ENCODE results near the gene NDUFB2.
A peak's percentile ranks its signal among the peaks of the same experiment; 100 is the strongest.
"Not testable (repeated sequence)": the region's sequence is repeated elsewhere in the genome, so short reads cannot be mapped to it uniquely, and the experiment has no call there.

The NDUFB2 gene

DNA sequence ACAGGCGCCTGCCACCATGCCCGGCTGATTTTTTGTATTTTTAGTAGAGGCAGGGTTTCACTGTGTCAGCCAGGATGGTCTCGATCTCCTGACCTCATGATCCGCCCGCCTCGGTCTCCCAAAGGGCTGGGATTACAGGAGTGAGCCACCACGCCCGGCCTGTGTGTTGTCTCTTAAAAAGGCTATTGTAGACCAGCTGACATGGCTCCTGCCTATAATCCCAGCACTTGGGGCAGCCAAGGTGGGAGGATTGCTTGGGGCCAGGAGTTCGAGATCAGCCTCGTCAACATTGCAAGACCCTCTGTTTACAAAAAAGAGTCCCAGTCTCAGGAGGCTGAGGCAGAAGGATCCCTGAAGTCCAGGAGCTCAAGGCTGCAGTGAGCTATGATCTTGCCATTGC is 2.7 kb upstream of the NDUFB2 start:
- not testable (repeated sequence) for DNase-seq

GRCh38 chr7:140694592-140694991 is 1.9 kb upstream of the NDUFB2 start:
- DNase-seq, result no peak

- no peak for DNase-seq
Measured at GRCh38 chr7:140695381-140695780, 1.1 kb upstream of the NDUFB2 start.

DNA sequence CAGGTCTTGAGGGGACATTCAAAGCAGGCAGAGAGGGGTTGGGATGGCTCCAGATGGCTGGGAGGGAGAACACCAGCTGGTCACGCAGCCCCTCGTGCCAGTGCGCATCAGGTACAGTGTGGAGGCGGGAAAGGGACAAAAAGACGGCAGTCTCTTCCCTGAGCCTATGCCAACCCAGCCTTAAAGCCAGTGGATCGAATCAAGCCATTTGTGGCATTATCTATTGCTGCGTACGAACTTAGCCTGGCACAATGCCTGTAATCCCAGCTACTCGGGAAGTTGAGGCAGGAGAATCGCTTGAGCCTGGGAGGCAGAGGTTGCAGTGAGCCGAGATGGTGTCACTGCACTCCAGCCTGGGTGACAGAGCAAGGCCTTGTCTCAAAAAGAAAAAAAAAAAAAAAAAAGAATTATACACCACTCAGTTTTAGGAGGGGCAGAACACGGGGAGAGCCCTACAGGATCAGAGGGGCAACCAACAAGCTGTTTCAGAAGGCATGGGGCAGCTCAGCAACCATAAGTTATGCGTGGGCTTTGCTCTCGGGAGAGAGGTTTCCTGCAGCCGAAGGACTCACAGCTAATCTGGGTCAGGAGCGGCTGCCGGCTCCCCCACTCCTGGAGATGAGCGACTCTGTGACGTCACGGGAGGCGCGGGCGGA is 356 bp upstream of the NDUFB2 start:
- peak; percentile 88 for DNase-seq

GRCh38 chr7:140697447-140698143 is 1.1 kb downstream of the NDUFB2 start:
- no peak for DNase-seq

DNA sequence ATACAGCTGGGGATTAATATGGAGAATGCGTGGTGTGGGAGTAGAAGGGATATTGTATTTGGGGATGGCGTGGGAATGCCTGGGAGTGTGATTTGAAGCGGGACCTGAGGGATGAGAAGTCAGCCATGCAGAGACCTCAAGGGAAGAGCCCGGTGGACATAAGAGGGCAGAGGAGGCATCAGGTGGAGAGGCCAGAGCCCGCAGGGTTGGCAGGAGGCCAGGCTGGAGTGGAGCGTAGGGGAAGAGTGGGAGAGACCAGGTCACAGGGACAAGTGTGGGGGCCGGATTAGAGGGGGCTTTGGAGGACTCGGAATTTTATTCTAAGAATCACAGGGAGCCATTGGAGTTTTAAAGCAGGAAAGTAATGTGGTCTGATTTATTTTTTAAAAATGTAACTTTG is 2.0 kb downstream of the NDUFB2 start:
- DNase-seq, result no peak

- DNase-seq, result no peak
Measured at GRCh38 chr7:140702774-140703173, 6.3 kb downstream of the NDUFB2 start.

DNA sequence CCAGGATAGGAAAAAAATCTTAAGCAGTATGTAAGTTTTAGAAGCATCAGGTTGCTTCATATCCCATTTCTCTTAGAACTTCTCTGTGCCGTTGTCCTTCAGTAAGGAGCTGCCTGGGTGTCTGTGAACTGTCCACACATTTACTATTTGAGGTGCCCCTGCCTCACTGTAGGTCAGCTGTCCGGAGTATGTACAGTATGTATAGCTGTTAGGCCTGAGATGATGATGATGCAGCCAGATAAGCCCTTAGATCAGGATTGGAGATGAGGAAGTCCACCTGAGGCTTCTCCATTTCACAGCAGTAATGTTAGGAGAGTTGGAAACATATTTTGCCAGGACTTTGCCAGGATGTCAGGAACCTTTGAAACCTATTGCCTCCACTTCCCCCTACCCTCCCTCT is 7.7 kb downstream of the NDUFB2 start:
- DNase-seq, result no peak

DNA sequence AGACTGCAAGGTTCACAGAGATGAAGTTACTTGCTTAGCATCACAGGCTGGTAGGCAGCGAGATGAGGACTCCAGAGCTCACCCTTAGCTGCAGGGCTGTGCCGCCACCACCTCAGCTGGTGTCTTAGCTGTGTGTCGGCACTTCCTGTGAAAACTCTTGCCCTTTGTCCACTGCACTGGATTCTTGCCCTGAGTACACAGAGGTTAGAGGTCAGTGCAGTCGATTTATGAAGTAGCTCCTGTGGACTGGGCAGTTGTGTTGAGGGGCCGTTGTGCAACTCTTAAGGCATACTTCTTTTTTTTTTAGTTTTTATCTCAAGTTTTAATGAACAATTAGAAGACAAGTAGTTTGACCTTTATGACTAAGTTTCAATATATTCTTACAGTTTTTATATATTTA is 10.6 kb downstream of the NDUFB2 start:
- no peak for DNase-seq

DNA sequence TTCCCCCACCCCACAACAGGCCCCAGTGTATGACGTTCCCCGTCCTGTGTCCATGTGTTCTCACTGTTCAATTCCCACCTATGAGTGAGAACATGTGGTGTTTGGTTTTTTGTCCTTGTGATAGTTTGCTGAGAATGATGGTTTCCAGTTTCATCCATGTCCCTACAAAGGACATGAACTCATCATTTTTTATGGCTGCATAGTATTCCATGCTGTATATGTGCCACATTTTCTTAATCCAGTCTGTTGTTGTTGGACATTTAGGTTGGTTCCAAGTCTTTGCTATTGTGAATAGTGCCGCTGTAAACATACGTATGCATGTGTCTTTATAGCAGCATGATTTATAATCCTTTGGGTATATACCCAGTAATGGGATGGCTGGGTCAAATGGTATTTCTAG is 12.3 kb downstream of the NDUFB2 start:
- not testable (repeated sequence) for DNase-seq

DNA sequence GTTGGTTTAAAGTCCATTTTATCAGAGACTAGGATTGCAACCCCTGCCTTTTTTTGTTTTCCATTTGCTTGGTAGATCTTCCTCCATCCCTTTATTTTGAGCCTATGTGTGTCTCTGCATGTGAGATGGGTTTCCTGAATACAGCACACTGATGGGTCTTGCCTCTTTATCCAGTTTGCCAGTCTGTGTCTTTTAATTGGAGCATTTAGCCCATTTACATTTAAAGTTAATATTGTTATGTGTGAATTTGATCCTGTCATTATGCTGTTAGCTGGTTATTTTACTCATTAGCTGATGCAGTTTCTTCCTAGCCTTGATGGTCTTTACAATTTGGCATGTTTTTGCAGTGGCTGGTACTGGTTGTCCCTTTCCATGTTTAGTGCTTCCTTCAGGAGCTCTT is 15.9 kb downstream of the NDUFB2 start:
- DNase-seq, result not testable (repeated sequence)

DNA sequence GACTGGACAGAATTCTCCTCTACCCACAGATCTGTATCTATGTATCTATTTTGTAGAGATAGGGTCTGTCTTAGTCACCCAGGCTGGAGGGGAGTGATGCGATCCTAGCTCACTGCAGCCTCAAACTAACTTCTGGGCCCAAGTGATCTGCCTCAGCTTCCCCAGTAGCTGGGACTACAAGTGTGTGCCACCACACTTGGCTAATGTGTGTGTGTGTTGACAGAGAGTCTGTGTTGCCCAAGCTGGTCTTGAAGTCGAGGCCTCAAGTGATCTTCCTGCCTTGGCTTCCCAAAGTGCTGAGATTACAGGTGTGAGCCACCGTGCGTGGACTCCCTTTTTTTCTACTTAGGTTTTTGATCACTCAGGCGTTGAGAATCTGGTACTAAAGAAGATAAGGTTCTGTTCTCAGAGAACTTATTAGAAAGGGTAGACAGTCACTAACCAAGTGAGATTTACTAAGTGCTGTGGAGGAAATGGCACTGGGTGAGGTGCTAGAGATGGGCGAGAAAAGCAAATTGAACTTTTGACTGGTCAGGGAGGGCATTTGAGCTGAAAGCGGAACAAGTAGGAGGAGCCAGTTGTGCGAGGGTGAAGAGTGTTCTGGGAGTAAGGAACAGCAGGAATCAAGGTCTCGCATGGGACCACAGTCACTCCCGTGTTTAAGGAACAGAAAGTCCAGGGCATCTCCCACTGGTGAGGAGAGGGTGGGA is 18.0 kb downstream of the NDUFB2 start:
- no peak for DNase-seq

DNA sequence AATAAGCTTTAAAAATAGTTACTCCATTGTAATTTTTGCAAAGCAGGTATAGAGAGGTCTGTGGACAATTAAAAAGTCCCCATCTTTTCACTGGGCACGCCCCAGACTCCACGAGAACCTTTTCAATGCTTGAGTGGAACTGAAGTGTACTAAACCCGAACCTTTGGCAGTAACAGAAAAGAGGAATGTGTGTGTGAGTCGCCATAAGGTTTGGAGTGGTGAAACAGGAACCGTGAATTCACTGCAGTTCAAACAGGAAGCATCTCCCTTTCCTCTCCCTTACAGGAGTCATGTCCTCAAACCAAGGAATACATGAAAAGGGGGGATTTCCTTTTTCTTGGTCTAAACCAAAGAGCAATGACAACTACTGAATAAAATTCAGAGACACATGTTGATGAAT is 23.2 kb downstream of the NDUFB2 start:
- no peak for DNase-seq

- no peak for DNase-seq
Measured at GRCh38 chr7:140722254-140722653, 25.7 kb downstream of the NDUFB2 start.

GRCh38 chr7:140723006-140723405 is 26.5 kb downstream of the NDUFB2 start:
- peak; percentile 7 for DNase-seq

- no peak for DNase-seq
Measured at GRCh38 chr7:140723574-140723973, 27.1 kb downstream of the NDUFB2 start.

GRCh38 chr7:140724706-140725105 is 28.2 kb downstream of the NDUFB2 start:
- no peak for DNase-seq

DNA sequence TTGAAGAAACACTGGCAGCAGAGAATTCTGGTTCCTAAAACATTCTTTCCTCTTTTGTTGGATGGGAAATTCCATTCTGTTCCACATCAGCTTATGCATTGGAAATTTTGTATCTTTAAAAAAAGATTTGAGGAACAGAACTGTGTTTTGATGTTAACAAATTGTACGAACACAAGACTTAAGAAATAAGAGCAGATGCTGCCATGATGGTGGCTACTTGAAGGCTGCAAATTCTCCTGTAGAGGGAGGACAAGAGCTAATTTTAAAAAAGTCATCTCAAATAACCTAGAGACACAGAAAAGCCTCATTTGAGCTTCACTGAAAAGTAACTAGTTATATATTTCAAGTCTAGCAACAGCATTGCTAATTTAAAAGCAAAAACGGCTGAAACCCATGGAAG is 29.8 kb downstream of the NDUFB2 start:
- no peak for DNase-seq

GRCh38 chr7:140732416-140732815 is 35.9 kb downstream of the NDUFB2 start:
- no peak for DNase-seq

- DNase-seq, result no peak
Measured at GRCh38 chr7:140734096-140734495, 37.6 kb downstream of the NDUFB2 start.

DNA sequence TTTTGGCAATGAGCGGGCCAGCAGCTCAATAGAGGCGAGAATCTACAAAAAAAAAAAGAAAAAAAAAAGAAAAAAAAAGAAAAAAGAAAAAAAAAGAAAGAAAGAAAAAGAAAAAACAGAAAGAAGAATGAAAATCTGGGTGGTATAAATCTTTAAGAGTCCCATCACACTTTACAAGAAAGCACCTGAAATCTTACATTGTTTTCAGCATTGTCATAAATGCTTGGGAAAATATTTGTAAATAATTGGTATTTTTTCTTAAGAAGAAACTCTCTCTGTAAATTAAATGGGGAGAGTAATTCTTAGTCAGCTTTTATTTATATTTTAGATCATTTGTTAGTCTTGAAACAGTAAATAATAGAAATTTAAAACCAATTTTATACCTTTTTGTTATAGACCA is 38.2 kb downstream of the NDUFB2 start:
- no peak for DNase-seq

GRCh38 chr7:140738280-140738679 is 41.8 kb downstream of the NDUFB2 start:
- DNase-seq, result no peak

- not testable (repeated sequence) for DNase-seq
Measured at GRCh38 chr7:140743255-140743654, 46.7 kb downstream of the NDUFB2 start.

- no peak for DNase-seq
Measured at GRCh38 chr7:140744005-140744404, 47.5 kb downstream of the NDUFB2 start.
